ENCODE results near the gene DUSP28.

- TF ChIP-seq CTCF (conservative IDR thresholded peaks at IDR 0.05), result no peak
- no peak for TF ChIP-seq EZH2 (IDR thresholded peaks at IDR 0.05; ENCODE audit: low read depth)
These were observed 31.1 kb downstream of the DUSP28 start for GRCh38 chr2:240591226-240591625.
